CD4-positive, alpha-beta T cell treated with Interleukin-17A for 4 hours (primary cell): Measurements from ENCODE around the gene ODC1.

ENCODE experiments used
- DNase-seq: peaks from one replicate; pipeline ENCODE4 v3.0.0-alpha.2; 2020; ENCODE audit warnings: mixed read lengths

Gene ODC1

GRCh38 chr2:10397878-10398277 is 50.2 kb downstream of the ODC1 start:
- DNase-seq: no peak

- DNase-seq: no peak
These were observed 50.7 kb downstream of the ODC1 start for GRCh38 chr2:10397297-10397875.

- DNase-seq: no peak
These were observed 51.7 kb downstream of the ODC1 start for GRCh38 chr2:10396464-10396863.

DNA sequence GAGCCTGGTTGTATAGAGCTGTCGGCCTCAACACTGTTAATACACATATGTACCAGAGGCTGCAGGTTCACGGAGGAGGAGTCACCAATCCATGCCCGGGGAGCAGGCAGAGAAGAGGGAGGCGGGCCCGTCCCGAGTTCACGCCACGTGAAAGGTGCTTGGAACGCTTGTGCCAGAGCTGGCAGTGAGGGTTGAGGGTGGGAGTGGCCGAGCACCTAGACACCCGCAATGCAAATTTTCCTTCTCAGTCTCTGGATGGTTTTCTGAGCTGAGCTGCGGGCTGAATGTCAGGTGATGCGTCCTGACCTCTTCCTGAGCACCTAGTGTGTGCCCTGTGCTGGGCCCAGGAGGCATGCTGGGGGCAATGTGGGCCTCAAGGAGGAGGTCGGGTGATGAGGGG is 52.2 kb downstream of the ODC1 start:
- no peak for DNase-seq

GRCh38 chr2:10393640-10393982 is 54.5 kb downstream of the ODC1 start:
- no peak for DNase-seq

DNA sequence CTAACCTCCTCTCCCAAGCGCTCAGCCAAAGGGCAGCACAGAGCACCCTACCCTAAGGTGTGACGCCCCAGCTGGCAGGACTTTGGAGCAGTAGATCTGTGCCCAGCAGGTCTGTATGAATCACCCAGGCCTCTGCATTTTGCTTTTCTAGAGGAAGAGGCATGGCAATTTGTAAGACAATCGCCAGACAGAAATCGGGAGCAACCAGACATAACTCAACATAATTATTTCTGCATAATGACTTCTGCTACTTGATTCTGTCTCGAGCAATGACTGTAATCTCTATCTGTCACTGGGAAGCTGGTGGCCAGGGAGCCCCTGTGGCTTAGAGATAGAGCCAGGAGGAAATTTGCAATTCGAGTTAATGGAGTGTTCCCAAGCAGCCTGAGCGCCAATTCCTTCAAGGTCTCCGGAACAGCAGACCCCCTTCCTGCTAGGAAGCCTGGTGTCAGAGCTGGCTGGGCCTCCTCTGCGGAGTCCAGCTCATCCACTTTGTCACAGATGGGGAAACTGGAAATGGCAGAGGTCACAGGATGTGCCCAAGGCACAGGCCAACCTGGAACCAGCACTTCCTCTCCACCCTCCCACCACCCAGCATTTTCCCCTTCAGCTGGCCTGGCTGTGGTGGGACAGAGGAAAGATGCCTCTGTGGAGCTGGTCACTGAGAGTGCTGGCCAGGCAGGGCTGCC is 55.0 kb downstream of the ODC1 start:
- no peak for DNase-seq

GRCh38 chr2:10392548-10392947 is 55.6 kb downstream of the ODC1 start:
- DNase-seq: no peak

- DNase-seq: no peak
These were observed 56.0 kb downstream of the ODC1 start for GRCh38 chr2:10392100-10392499.

DNA sequence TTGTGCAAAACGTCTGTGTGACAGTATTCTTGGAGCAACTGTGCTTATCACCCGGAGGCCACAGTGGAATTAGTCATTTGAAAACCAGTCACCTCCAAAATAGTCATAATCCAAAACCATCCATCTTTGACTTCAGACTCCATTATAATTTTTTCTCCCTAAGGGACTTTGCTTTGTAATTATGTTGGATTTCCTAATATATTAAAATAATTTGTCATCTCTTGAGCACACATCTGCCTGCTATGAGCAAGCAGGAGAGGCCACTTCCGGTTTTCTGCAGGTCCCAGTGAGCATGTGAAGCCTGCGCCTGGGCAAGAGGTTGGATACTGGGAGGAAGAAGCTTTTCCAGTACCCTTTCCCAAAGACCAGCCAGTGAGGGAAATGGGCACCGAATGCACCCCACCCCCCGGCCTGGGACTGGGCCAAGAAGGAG is 57.7 kb downstream of the ODC1 start:
- no peak for DNase-seq
